BLaER1 (cell line): Measurements from ENCODE around the gene CDH22.

Experiments used
- H3K27ac ChIP-seq: shearing (Covaris generic); formaldehyde crosslinking; 2 replicates; pipeline ENCODE4 v1.8.1; 2022
- H3K27me3 ChIP-seq: shearing (Covaris generic); formaldehyde crosslinking; 2 replicates; pipeline ENCODE4 v1.8.1; 2022
- H3K36me3 ChIP-seq: shearing (Covaris generic); formaldehyde crosslinking; 2 replicates; pipeline ENCODE4 v1.8.1; 2022
- H3K4me1 ChIP-seq: shearing (Covaris generic); formaldehyde crosslinking; 2 replicates; pipeline ENCODE4 v1.8.1; 2022
- H3K4me2 ChIP-seq: shearing (Covaris generic); formaldehyde crosslinking; 2 replicates; pipeline ENCODE4 v1.8.1; 2022
- H3K4me3 ChIP-seq: shearing (Covaris generic); formaldehyde crosslinking; 2 replicates; pipeline ENCODE4 v1.8.1; 2022
- H3K9ac ChIP-seq: shearing (Covaris generic); formaldehyde crosslinking; 2 replicates; pipeline ENCODE4 v1.8.1; 2022
- H3K9me3 ChIP-seq: shearing (Covaris generic); formaldehyde crosslinking; 2 replicates; pipeline ENCODE4 v1.8.1; 2022
- H4K20me1 ChIP-seq: shearing (Covaris generic); formaldehyde crosslinking; 2 replicates; pipeline ENCODE4 v1.8.1; 2022
- Cebpa-rat ChIP-seq: shearing (Covaris generic); IDR thresholded peaks from 2 replicates; pipeline ENCODE4 v1.8.1; 2022

CDH22 gene

GRCh38 chr20:46312075-46312944, 4.0 kb upstream of the CDH22 start:
- Histone ChIP-seq H4K20me1 (peaks cover 75% of the 10 kb centered on the region), H3K4me3 (0 out of 2 replicates have a peak overlapping the region, but pooled peaks have one; percentile 11), H3K36me3 (no peaks in the 10 kb centered on the region), H3K4me1 (peaks cover 10% of the 10 kb centered on the region), H3K27me3 (peaks cover 100% of the 10 kb centered on the region), H3K27ac (no peak overlapping the region), H3K4me2 (peak overlapping the region; percentile 51; the same call in 1 of the 2 replicates), H3K9ac (no peak overlapping the region), H3K9me3 (no peaks in the 10 kb centered on the region)
- TF ChIP-seq Cebpa-rat, result no peak

GRCh38 chr20:46311719-46312074, 3.4 kb upstream of the CDH22 start:
- no peak overlapping the region for H3K27ac ChIP-seq
- no peak overlapping the region for H3K9ac ChIP-seq
- peaks cover 100% of the 10 kb centered on the region for H3K27me3 ChIP-seq

GRCh38 chr20:46311039-46311650, 2.8 kb upstream of the CDH22 start:
- H3K27me3 ChIP-seq, result peaks cover 100% of the 10 kb centered on the region
- H4K20me1 ChIP-seq, result peaks cover 85% of the 10 kb centered on the region

More at GRCh38 chr20:46311719-46312074, 3.4 kb upstream of the CDH22 start:
- no peak overlapping the region for H3K4me3 ChIP-seq
- H4K20me1 ChIP-seq, result peaks cover 80% of the 10 kb centered on the region
- H3K4me2 ChIP-seq, result no peak overlapping the region
- TF ChIP-seq Cebpa-rat, result no peak
- H3K36me3 ChIP-seq, result no peaks in the 10 kb centered on the region
- peaks cover 13% of the 10 kb centered on the region for H3K4me1 ChIP-seq
- no peaks in the 10 kb centered on the region for H3K9me3 ChIP-seq

GRCh38 chr20:46309945-46310344, 1.6 kb upstream of the CDH22 start:
- Histone ChIP-seq H3K4me3 (no peak overlapping the region), H3K27ac (no peak overlapping the region), H3K4me2 (no peak overlapping the region), H3K9me3 (no peaks in the 10 kb centered on the region), H3K9ac (no peak overlapping the region), H3K36me3 (no peaks in the 10 kb centered on the region), H3K4me1 (peaks cover 13% of the 10 kb centered on the region), H3K27me3 (peaks cover 100% of the 10 kb centered on the region), H4K20me1 (peaks cover 86% of the 10 kb centered on the region)
- no peak for TF ChIP-seq Cebpa-rat

More at GRCh38 chr20:46311039-46311650, 2.8 kb upstream of the CDH22 start:
- TF ChIP-seq Cebpa-rat, result peak; percentile 70; the same call in 1 of the 2 replicates
- Histone ChIP-seq H3K9ac (no peak overlapping the region), H3K9me3 (no peaks in the 10 kb centered on the region), H3K4me2 (no peak overlapping the region), H3K36me3 (no peaks in the 10 kb centered on the region), H3K4me3 (no peak overlapping the region), H3K4me1 (peaks cover 13% of the 10 kb centered on the region), H3K27ac (no peak overlapping the region)

GRCh38 chr20:46307999-46308257, 370 bp downstream of the CDH22 start:
- peaks cover 13% of the 10 kb centered on the region for H3K4me1 ChIP-seq
- peaks cover 81% of the 10 kb centered on the region for H3K27me3 ChIP-seq
- peak overlapping the region; percentile 73 for H3K4me3 ChIP-seq
- no peak overlapping the region for H3K9ac ChIP-seq
- H3K4me2 ChIP-seq, result peak overlapping the region; percentile 98
- H3K36me3 ChIP-seq, result no peaks in the 10 kb centered on the region
- peaks cover 67% of the 10 kb centered on the region for H4K20me1 ChIP-seq
- H3K9me3 ChIP-seq, result no peaks in the 10 kb centered on the region
- no peak for TF ChIP-seq Cebpa-rat
- no peak overlapping the region for H3K27ac ChIP-seq

- peaks cover 62% of the 10 kb centered on the region for H4K20me1 ChIP-seq
- no peaks in the 10 kb centered on the region for H3K9me3 ChIP-seq
- no peaks in the 10 kb centered on the region for H3K36me3 ChIP-seq
- H3K4me2 ChIP-seq, result peak overlapping the region; percentile 98
- H3K27ac ChIP-seq, result no peak overlapping the region
- no peak for TF ChIP-seq Cebpa-rat
- H3K4me1 ChIP-seq, result peaks cover 9% of the 10 kb centered on the region
- H3K4me3 ChIP-seq, result peak overlapping the region; percentile 73
- H3K9ac ChIP-seq, result no peak overlapping the region
- H3K27me3 ChIP-seq, result peaks cover 76% of the 10 kb centered on the region
Observed at GRCh38 chr20:46307139-46307998, 929 bp downstream of the CDH22 start.

- Histone ChIP-seq H3K27ac (no peak overlapping the region), H3K9me3 (no peaks in the 10 kb centered on the region), H3K4me3 (no peak overlapping the region), H3K4me2 (no peak overlapping the region), H3K36me3 (no peaks in the 10 kb centered on the region), H4K20me1 (peaks cover 58% of the 10 kb centered on the region), H3K4me1 (peaks cover 8% of the 10 kb centered on the region), H3K9ac (no peak overlapping the region), H3K27me3 (peaks cover 69% of the 10 kb centered on the region)
- TF ChIP-seq Cebpa-rat, result no peak
Observed at GRCh38 chr20:46306743-46307138, 1.6 kb downstream of the CDH22 start.

GRCh38 chr20:46305973-46306360, 2.3 kb downstream of the CDH22 start:
- Histone ChIP-seq H3K36me3 (no peaks in the 10 kb centered on the region), H3K9ac (no peak overlapping the region), H3K4me2 (no peak overlapping the region), H4K20me1 (peaks cover 51% of the 10 kb centered on the region), H3K4me3 (no peak overlapping the region), H3K27me3 (peaks cover 62% of the 10 kb centered on the region), H3K27ac (no peak overlapping the region), H3K4me1 (peaks cover 8% of the 10 kb centered on the region), H3K9me3 (no peaks in the 10 kb centered on the region)
- TF ChIP-seq Cebpa-rat, result no peak

GRCh38 chr20:46305331-46305972, 2.8 kb downstream of the CDH22 start:
- H3K27ac ChIP-seq, result no peak overlapping the region
- H3K9me3 ChIP-seq, result no peaks in the 10 kb centered on the region
- peaks cover 8% of the 10 kb centered on the region for H3K4me1 ChIP-seq
- no peak overlapping the region for H3K4me2 ChIP-seq
- H4K20me1 ChIP-seq, result peaks cover 45% of the 10 kb centered on the region
- no peak overlapping the region for H3K9ac ChIP-seq
- no peak overlapping the region for H3K4me3 ChIP-seq
- H3K36me3 ChIP-seq, result no peaks in the 10 kb centered on the region
- H3K27me3 ChIP-seq, result peaks cover 57% of the 10 kb centered on the region
- no peak for TF ChIP-seq Cebpa-rat
